Activated CD4-positive, alpha-beta memory T cell treated with anti-CD3 and anti-CD28 coated beads for 36 hours (primary cell): ENCODE results near the gene MAD1L1. TPM values are rescaled to one million over a fixed set of nuclear protein-coding genes. Genes with fewer than 3 reads are reported as not detected.

Source experiments
- CTCF ChIA-PET: fragments of 350-600 bp; sonication (Branson Sonifier 250); formaldehyde crosslinking; loops from one replicate; lab custom pipeline; 2021; ENCODE audit warnings: antibody characterized with exemption, inconsistent platforms; lab: Charles Lee
- POLR2A ChIA-PET: fragments of 350-600 bp; sonication (Branson Sonifier 250); formaldehyde crosslinking; loops from one replicate; lab custom pipeline; 2021; ENCODE audit warnings: antibody characterized with exemption; lab: Charles Lee
- DNase-seq: peaks from one replicate; pipeline ENCODE4 v3.0.0-alpha.2; 2020
- H3K27ac Mint-ChIP-seq: one replicate; pipeline ENCODE4 v1.8.0; 2021; ENCODE audit warnings: mixed read lengths
- H3K27me3 Mint-ChIP-seq: one replicate; pipeline ENCODE4 v1.8.0; 2021; ENCODE audit warnings: mixed read lengths
- H3K36me3 Mint-ChIP-seq: one replicate; pipeline ENCODE4 v1.8.0; 2021; ENCODE audit warnings: mixed read lengths
- H3K4me1 Mint-ChIP-seq: one replicate; pipeline ENCODE4 v1.8.0; 2021; ENCODE audit warnings: low read depth, mixed read lengths
- H3K4me3 Mint-ChIP-seq: one replicate; pipeline ENCODE4 v1.8.0; 2021; ENCODE audit warnings: mild to moderate bottlenecking, mixed read lengths
- H3K9me3 Mint-ChIP-seq: one replicate; pipeline ENCODE4 v1.8.0; 2021; ENCODE audit warnings: mixed read lengths
- intact Hi-C: fragments of 100-400 bp; cut with micrococcal nuclease; formaldehyde crosslinking; loops from one replicate; pipeline ENCODE4 v1.15.1; 2023
- total RNA-seq, 2 experiments: library from RNA; stranded (reverse); gene quantifications; one replicate each; pipeline ENCODE4 v1.2.3, GENCODE V29; 2021

MAD1L1 gene
- total RNA-seq, 2 experiments from 2014 or later, result 44.4 to 47.8 TPM

GRCh38 chr7:2012044-2012900, 220.5 kb downstream of the MAD1L1 start:
- Mint-ChIP-seq H3K27me3 (no peaks in the 10 kb centered on the region), H3K4me1 (no peaks in the 10 kb centered on the region), H3K36me3 (no peaks in the 10 kb centered on the region), H3K27ac (no peak overlapping the region), H3K9me3 (no peaks in the 10 kb centered on the region), H3K4me3 (no peak overlapping the region)
- no peak for DNase-seq
- intact Hi-C loops, result no loop called here
- ChIA-PET CTCF (no interaction called here), POLR2A (no interaction called here)

GRCh38 chr7:2011266-2012043, 221.3 kb downstream of the MAD1L1 start:
- Mint-ChIP-seq H3K27ac (no peak overlapping the region), H3K4me3 (no peak overlapping the region), H3K9me3 (no peaks in the 10 kb centered on the region), H3K27me3 (no peaks in the 10 kb centered on the region), H3K4me1 (no peaks in the 10 kb centered on the region), H3K36me3 (no peaks in the 10 kb centered on the region)
- CTCF ChIA-PET, result no interaction called here
- intact Hi-C loops, result no loop called here
- POLR2A ChIA-PET, result no interaction called here
- DNase-seq, result no peak

GRCh38 chr7:2010551-2011265, 222.0 kb downstream of the MAD1L1 start:
- ChIA-PET POLR2A (no interaction called here), CTCF (no interaction called here)
- DNase-seq, result no peak
- H3K4me3 Mint-ChIP-seq, result no peak overlapping the region
- intact Hi-C loops, result no loop called here
- H3K27ac Mint-ChIP-seq, result no peak overlapping the region
- H3K4me1 Mint-ChIP-seq, result no peaks in the 10 kb centered on the region
- H3K36me3 Mint-ChIP-seq, result no peaks in the 10 kb centered on the region
- no peaks in the 10 kb centered on the region for H3K27me3 Mint-ChIP-seq
- H3K9me3 Mint-ChIP-seq, result no peaks in the 10 kb centered on the region

GRCh38 chr7:2010101-2010500, 222.6 kb downstream of the MAD1L1 start:
- CTCF ChIA-PET, result no interaction called here
- POLR2A ChIA-PET, result no interaction called here
- Mint-ChIP-seq H3K27ac (no peak overlapping the region), H3K9me3 (no peaks in the 10 kb centered on the region), H3K4me3 (no peak overlapping the region), H3K36me3 (no peaks in the 10 kb centered on the region), H3K4me1 (no peaks in the 10 kb centered on the region), H3K27me3 (no peaks in the 10 kb centered on the region)
- DNase-seq, result no peak
- intact Hi-C loops, result no loop called here

- no peaks in the 10 kb centered on the region for H3K27me3 Mint-ChIP-seq
- intact Hi-C loops, result no loop called here
- no peak overlapping the region for H3K27ac Mint-ChIP-seq
- DNase-seq, result no peak
- no peak overlapping the region for H3K4me3 Mint-ChIP-seq
- no peaks in the 10 kb centered on the region for H3K36me3 Mint-ChIP-seq
- ChIA-PET POLR2A (no interaction called here), CTCF (no interaction called here)
- no peaks in the 10 kb centered on the region for H3K9me3 Mint-ChIP-seq
- H3K4me1 Mint-ChIP-seq, result no peaks in the 10 kb centered on the region
Observed at GRCh38 chr7:2009541-2010001, 223.2 kb downstream of the MAD1L1 start.

GRCh38 chr7:2008936-2009540, 223.7 kb downstream of the MAD1L1 start:
- Mint-ChIP-seq H3K36me3 (no peaks in the 10 kb centered on the region), H3K9me3 (no peaks in the 10 kb centered on the region), H3K27ac (no peak overlapping the region), H3K4me1 (no peaks in the 10 kb centered on the region), H3K4me3 (no peak overlapping the region), H3K27me3 (no peaks in the 10 kb centered on the region)
- intact Hi-C loops, result no loop called here
- CTCF ChIA-PET, result no interaction called here
- POLR2A ChIA-PET, result no interaction called here
- DNase-seq, result no peak

- no peaks in the 10 kb centered on the region for H3K9me3 Mint-ChIP-seq
- DNase-seq, result no peak
- H3K27ac Mint-ChIP-seq, result no peak overlapping the region
- CTCF ChIA-PET, result no interaction called here
- POLR2A ChIA-PET, result no interaction called here
- H3K36me3 Mint-ChIP-seq, result no peaks in the 10 kb centered on the region
- no peak overlapping the region for H3K4me3 Mint-ChIP-seq
- intact Hi-C loops, result no loop called here
- H3K4me1 Mint-ChIP-seq, result no peaks in the 10 kb centered on the region
- H3K27me3 Mint-ChIP-seq, result no peaks in the 10 kb centered on the region
Observed at GRCh38 chr7:2008101-2008935, 224.4 kb downstream of the MAD1L1 start.

- CTCF ChIA-PET, result no interaction called here
- H3K36me3 Mint-ChIP-seq, result no peaks in the 10 kb centered on the region
- no peaks in the 10 kb centered on the region for H3K9me3 Mint-ChIP-seq
- no peak overlapping the region for H3K4me3 Mint-ChIP-seq
- intact Hi-C loops, result no loop called here
- DNase-seq, result no peak
- H3K27me3 Mint-ChIP-seq, result no peaks in the 10 kb centered on the region
- POLR2A ChIA-PET, result no interaction called here
- no peaks in the 10 kb centered on the region for H3K4me1 Mint-ChIP-seq
- H3K27ac Mint-ChIP-seq, result no peak overlapping the region
Observed at GRCh38 chr7:2007551-2007950, 225.2 kb downstream of the MAD1L1 start.

GRCh38 chr7:2006921-2007381, 225.8 kb downstream of the MAD1L1 start:
- DNase-seq, result no peak
- no peaks in the 10 kb centered on the region for H3K27me3 Mint-ChIP-seq
- H3K4me3 Mint-ChIP-seq, result no peak overlapping the region
- intact Hi-C loops, result no loop called here
- ChIA-PET CTCF (no interaction called here), POLR2A (no interaction called here)
- no peaks in the 10 kb centered on the region for H3K36me3 Mint-ChIP-seq
- H3K27ac Mint-ChIP-seq, result no peak overlapping the region
- H3K4me1 Mint-ChIP-seq, result no peaks in the 10 kb centered on the region
- no peaks in the 10 kb centered on the region for H3K9me3 Mint-ChIP-seq

GRCh38 chr7:2006231-2006771, 226.4 kb downstream of the MAD1L1 start:
- Mint-ChIP-seq H3K9me3 (no peaks in the 10 kb centered on the region), H3K36me3 (no peaks in the 10 kb centered on the region), H3K27ac (no peak overlapping the region), H3K27me3 (no peaks in the 10 kb centered on the region), H3K4me3 (no peak overlapping the region), H3K4me1 (no peaks in the 10 kb centered on the region)
- intact Hi-C loops, result no loop called here
- ChIA-PET POLR2A (no interaction called here), CTCF (no interaction called here)
- DNase-seq, result no peak

- H3K36me3 Mint-ChIP-seq, result no peaks in the 10 kb centered on the region
- H3K4me3 Mint-ChIP-seq, result no peak overlapping the region
- no peaks in the 10 kb centered on the region for H3K4me1 Mint-ChIP-seq
- DNase-seq, result no peak
- no peaks in the 10 kb centered on the region for H3K9me3 Mint-ChIP-seq
- H3K27me3 Mint-ChIP-seq, result no peaks in the 10 kb centered on the region
- intact Hi-C loops, result no loop called here
- H3K27ac Mint-ChIP-seq, result no peak overlapping the region
- ChIA-PET CTCF (no interaction called here), POLR2A (no interaction called here)
Observed at GRCh38 chr7:2005786-2006185, 227.0 kb downstream of the MAD1L1 start.
